Pancreas (tissue), 10 donors: Measurements from ENCODE around the gene FANCC. TPM values are rescaled to one million over a fixed set of nuclear protein-coding genes. Genes with fewer than 3 reads are reported as not detected.

Experiments
- ATAC-seq, 4 donors: fragments of 200-7000 bp; cut with Tn5 transposase; one replicate each; pipeline versions ENCODE4 v1.8.0 to v1.9.1; 2020; ENCODE audit warnings: mild to moderate bottlenecking in 4 of 4, moderate library complexity in 4 of 4
- DNase-seq, 6 donors: peaks; one replicate each; pipeline ENCODE4 v3.0.0-alpha.2; 2020
- FAIRE-seq: peaks from 2 replicates; lab custom pipeline; 2012; peaks lifted over from hg19 to GRCh38; lab: Jason Lieb, UNC
- H3K27ac ChIP-seq, 4 donors: fragments of 200-600 bp; sonication (generic); 1 replicate in 3 of 4; 2 replicates in 1 of 4; pipeline versions ENCODE4 v1.5.0 to v1.8.0; 2020
- H3K27me3 ChIP-seq, 4 donors: fragments of 200-600 bp; one replicate each; pipeline ENCODE4 v1.8.0; 2021
- H3K36me3 ChIP-seq, 3 donors: fragments of 200-600 bp; sonication (generic) in 1 of 3; one replicate each; pipeline versions ENCODE4 v1.5.0 to v1.8.0; 2020 to 2021
- H3K4me1 ChIP-seq, 3 donors: fragments of 200-600 bp; one replicate each; pipeline ENCODE4 v1.8.0; 2021
- H3K4me3 ChIP-seq, 4 donors: fragments of 200-600 bp; sonication (generic) in 2 of 4; one replicate each; pipeline versions ENCODE4 v1.5.0 to v1.8.0; 2020 to 2021
- H3K9me3 ChIP-seq, 4 donors: fragments of 200-600 bp; one replicate each; pipeline ENCODE4 v1.8.0; 2021
- WGBS, 2 donors: extraction: QIAGEN DNeasy Blood & Tissue Kit; methylation state at CpG; one replicate each; pipeline ENCODE4 v1.1.7; 2013; 5-methylcytosine and 5-hydroxymethylcytosine counted together
- intact Hi-C, 3 donors: fragments of 100-400 bp; cut with DNase I; formaldehyde crosslinking; loops; one replicate each; pipeline versions ENCODE4 v1.11.1 to v1.14.2; 2022
- polyA plus RNA-seq, 2 donors: library from polyadenylated mRNA; stranded (reverse); fragments of 200-250 nt; gene quantifications; one replicate each; pipeline ENCODE4 v1.2.3, GENCODE V29; 2013
- total RNA-seq, 6 donors: library from RNA; stranded (reverse); fragmentation: NEBNext Ultra II Directional in 4 of 6; extraction: Animal tissue kit (Norgen Biotek cat#: 25700) in 4 of 6; gene quantifications; one replicate each; pipeline versions ENCODE4 v1.2.1 to v1.2.4, GENCODE V29; 2021 to 2023
- TF ChIP-seq, protein P1 (sequence below), 4 donors: fragments of 200-600 bp; sonication (generic) in 3 of 4; IDR thresholded peaks; one replicate each; pipeline versions ENCODE4 v1.5.0 to v1.8.0; 2021; ENCODE audit warnings: antibody characterized with exemption in 4 of 4
- donor health status: healthy with polysubstance abuse.
- donor health status: DM: no; HTN: no; CAD: no; lungs with moderate emphysema.
- donor health status: DM: no; HTN: no; CAD: no.
- donor health status: control.
- donor health status: control.
- donor health status: Bipolar disorder and iron deficiency.
- donor health status: DM: yes; HTN: yes; CAD: no.
- donor health status: DM: no; HTN: no; CAD: no.
- donor health status: DM: no; HTN: no; CAD: no.
- donor health status: DM: yes; HTN: yes; CAD: no.

Gene FANCC
- total and polyA plus RNA-seq, 8 donors = 3.8 to 9.9 (median 4.6) TPM

DNA sequence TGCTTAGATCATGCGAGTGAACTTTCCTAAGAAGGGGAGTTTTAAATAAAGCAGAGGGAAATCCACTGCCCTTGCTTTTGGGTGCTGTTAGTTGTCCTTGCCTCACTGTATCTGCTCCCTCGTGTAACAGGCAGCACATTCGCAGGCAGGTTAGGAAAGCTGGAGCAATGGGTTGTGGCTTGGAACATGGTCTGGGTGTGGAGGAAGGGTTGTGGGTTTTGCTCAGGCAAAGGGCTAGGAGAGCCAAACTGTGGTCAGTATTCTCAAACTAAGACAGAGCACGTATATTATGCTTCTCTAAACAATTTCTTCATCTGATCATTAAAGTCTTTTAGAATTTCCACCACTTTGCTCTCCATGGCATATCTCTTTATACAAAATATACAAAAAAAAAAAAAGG is 135.7 kb downstream of the FANCC start:
- Histone ChIP-seq H3K4me1 (no peaks in the 10 kb centered on the region), H3K27me3 (no peaks in the 10 kb centered on the region), H3K9me3 (no peaks in the 10 kb centered on the region), H3K4me3 (no peak overlapping the region), H3K27ac (no peak overlapping the region), H3K36me3 (no peaks in the 10 kb centered on the region)
- 79 to 95% methylated on average over 4 of the region's 4 CpGs for WGBS, 2 donors
- no peak for FAIRE-seq
- intact Hi-C loops = no loop called here
- no peak for ATAC-seq
- TF ChIP-seq, protein P1, sequence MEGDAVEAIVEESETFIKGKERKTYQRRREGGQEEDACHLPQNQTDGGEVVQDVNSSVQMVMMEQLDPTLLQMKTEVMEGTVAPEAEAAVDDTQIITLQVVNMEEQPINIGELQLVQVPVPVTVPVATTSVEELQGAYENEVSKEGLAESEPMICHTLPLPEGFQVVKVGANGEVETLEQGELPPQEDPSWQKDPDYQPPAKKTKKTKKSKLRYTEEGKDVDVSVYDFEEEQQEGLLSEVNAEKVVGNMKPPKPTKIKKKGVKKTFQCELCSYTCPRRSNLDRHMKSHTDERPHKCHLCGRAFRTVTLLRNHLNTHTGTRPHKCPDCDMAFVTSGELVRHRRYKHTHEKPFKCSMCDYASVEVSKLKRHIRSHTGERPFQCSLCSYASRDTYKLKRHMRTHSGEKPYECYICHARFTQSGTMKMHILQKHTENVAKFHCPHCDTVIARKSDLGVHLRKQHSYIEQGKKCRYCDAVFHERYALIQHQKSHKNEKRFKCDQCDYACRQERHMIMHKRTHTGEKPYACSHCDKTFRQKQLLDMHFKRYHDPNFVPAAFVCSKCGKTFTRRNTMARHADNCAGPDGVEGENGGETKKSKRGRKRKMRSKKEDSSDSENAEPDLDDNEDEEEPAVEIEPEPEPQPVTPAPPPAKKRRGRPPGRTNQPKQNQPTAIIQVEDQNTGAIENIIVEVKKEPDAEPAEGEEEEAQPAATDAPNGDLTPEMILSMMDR (IDR thresholded peaks at IDR 0.05) = no peak
- DNase-seq = no peak

- Histone ChIP-seq H3K4me3 (no peak overlapping the region), H3K9me3 (no peaks in the 10 kb centered on the region), H3K4me1 (no peaks in the 10 kb centered on the region), H3K36me3 (no peaks in the 10 kb centered on the region), H3K27me3 (no peaks in the 10 kb centered on the region), H3K27ac (no peak overlapping the region)
- intact Hi-C loops = no loop called here
- 42 to 57% methylated on average over 3 of the region's 3 CpGs for WGBS, 2 donors
- FAIRE-seq = peak; percentile 49
- no peak for ATAC-seq
- TF ChIP-seq, protein P1 (IDR thresholded peaks at IDR 0.05) = peak in 3 of 4 donors; percentile 32 to 59 (median 48)
- no peak for DNase-seq
These were observed 136.2 kb downstream of the FANCC start for GRCh38 chr9:95181226-95181818.

DNA sequence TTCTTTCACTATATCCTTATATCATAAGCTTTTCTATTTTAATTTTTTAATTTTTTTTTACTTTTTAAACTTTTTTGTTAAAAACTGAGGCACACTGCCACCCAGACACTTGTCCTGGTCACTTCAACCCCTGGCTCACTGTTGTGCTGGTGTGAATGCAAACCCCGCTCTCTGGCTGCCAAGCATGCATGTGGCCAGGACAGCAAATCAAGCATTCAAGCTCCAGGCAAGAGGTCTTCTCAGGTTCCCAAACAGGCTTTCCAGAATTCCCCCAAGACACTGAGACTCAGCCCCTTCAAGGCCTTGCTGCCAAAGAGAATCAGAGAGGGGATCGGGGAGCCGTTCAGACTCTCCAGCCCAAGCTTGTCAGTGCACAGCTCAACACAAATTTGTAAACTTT is 139.9 kb downstream of the FANCC start:
- Histone ChIP-seq H3K9me3 (no peaks in the 10 kb centered on the region), H3K36me3 (no peaks in the 10 kb centered on the region), H3K4me3 (no peak overlapping the region), H3K27ac (no peak overlapping the region), H3K4me1 (no peaks in the 10 kb centered on the region), H3K27me3 (no peaks in the 10 kb centered on the region)
- DNase-seq (no peak), ATAC-seq (no peak), FAIRE-seq (no peak)
- intact Hi-C loops = no loop called here
- 96 to 97% methylated on average over 3 of the region's 3 CpGs for WGBS, 2 donors
- TF ChIP-seq, protein P1 (IDR thresholded peaks at IDR 0.05) = no peak

DNA sequence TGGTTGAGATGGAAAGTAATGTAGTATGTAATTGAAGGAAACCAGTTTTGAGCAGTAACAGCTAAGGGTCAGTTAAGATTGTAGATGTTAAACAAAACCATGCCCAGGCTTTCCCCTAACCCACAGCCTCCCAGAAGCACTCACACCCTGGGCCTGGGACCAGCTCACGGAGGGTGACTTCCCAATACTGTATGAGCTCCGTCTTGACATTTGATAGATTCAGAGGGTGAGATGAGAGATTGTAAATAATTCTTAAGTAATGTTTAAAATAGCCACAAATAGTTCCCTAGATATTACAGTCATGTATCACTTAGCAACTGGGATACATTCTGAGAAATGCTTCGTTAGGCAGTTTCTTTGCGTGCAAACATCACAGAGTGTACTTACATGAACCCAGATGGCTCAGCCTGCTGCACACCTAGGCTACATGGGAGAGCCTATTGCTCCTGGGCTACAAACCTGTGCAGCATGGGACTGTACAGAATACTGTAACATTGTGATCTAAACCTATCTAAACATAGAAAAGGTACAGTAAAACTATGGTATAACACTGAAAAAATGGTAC is 140.7 kb downstream of the FANCC start:
- intact Hi-C loops = no loop called here
- Histone ChIP-seq H3K27me3 (no peaks in the 10 kb centered on the region), H3K4me3 (no peak overlapping the region), H3K4me1 (no peaks in the 10 kb centered on the region), H3K27ac (no peak overlapping the region), H3K9me3 (no peaks in the 10 kb centered on the region), H3K36me3 (no peaks in the 10 kb centered on the region)
- peak in 2 of 4 donors; percentile 73 to 80 for ATAC-seq
- no peak for FAIRE-seq
- 91 to 93% methylated on average over 4 of the region's 4 CpGs for whole genome bisulfite sequencing, 2 donors
- DNase-seq = no peak
- TF ChIP-seq, protein P1 (IDR thresholded peaks at IDR 0.05) = no peak

- Histone ChIP-seq H3K9me3 (no peaks in the 10 kb centered on the region), H3K36me3 (no peaks in the 10 kb centered on the region), H3K4me1 (no peaks in the 10 kb centered on the region), H3K4me3 (no peak overlapping the region), H3K27me3 (no peaks in the 10 kb centered on the region), H3K27ac (no peak overlapping the region)
- intact Hi-C loops = no loop called here
- no peak for FAIRE-seq
- no peak for ATAC-seq
- 91 to 93% methylated on average over 8 of the region's 8 CpGs for WGBS, 2 donors
- DNase-seq = no peak
- TF ChIP-seq, protein P1 (IDR thresholded peaks at IDR 0.05) = no peak
These were observed 142.0 kb downstream of the FANCC start for GRCh38 chr9:95175523-95175922.
